HL-60 (cell line): Measurements from ENCODE around the gene OTX2.

Source experiments
- CTCF ChIP-seq: IDR thresholded peaks from one replicate; pipeline ENCODE4 v1.5.1; 2011; ENCODE audit warnings: low read length, control low read depth, inconsistent platforms; ENCODE audit not compliant: insufficient read depth
- TF ChIP-seq, protein P1 (sequence below): IDR thresholded peaks from 2 replicates; pipeline ENCODE4 v1.6.1; 2012; ENCODE audit warnings: low read depth; ENCODE audit not compliant: insufficient replicate concordance

- no peak for TF ChIP-seq CTCF
- TF ChIP-seq, protein P1, sequence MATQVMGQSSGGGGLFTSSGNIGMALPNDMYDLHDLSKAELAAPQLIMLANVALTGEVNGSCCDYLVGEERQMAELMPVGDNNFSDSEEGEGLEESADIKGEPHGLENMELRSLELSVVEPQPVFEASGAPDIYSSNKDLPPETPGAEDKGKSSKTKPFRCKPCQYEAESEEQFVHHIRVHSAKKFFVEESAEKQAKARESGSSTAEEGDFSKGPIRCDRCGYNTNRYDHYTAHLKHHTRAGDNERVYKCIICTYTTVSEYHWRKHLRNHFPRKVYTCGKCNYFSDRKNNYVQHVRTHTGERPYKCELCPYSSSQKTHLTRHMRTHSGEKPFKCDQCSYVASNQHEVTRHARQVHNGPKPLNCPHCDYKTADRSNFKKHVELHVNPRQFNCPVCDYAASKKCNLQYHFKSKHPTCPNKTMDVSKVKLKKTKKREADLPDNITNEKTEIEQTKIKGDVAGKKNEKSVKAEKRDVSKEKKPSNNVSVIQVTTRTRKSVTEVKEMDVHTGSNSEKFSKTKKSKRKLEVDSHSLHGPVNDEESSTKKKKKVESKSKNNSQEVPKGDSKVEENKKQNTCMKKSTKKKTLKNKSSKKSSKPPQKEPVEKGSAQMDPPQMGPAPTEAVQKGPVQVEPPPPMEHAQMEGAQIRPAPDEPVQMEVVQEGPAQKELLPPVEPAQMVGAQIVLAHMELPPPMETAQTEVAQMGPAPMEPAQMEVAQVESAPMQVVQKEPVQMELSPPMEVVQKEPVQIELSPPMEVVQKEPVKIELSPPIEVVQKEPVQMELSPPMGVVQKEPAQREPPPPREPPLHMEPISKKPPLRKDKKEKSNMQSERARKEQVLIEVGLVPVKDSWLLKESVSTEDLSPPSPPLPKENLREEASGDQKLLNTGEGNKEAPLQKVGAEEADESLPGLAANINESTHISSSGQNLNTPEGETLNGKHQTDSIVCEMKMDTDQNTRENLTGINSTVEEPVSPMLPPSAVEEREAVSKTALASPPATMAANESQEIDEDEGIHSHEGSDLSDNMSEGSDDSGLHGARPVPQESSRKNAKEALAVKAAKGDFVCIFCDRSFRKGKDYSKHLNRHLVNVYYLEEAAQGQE = no peak
These were observed 15.6 kb downstream of the OTX2 start for GRCh38 chr14:56794557-56795283.
